HepG2 (cell line): ENCODE data around the gene BPIFB2. TPM values are rescaled to one million over a fixed set of nuclear protein-coding genes. Genes with fewer than 3 reads are reported as not detected.

Experiments used
- CCAR2 ChIP-seq: fragments of 200-400 bp; formaldehyde crosslinking; optimal IDR thresholded peaks from 2 replicates; pipeline ENCODE3; 2018; ENCODE audit warnings: low read depth, mild to moderate bottlenecking, low read length, moderate library complexity
- FIP1L1 ChIP-seq: fragments of 200-400 bp; formaldehyde crosslinking; IDR thresholded peaks from 2 replicates; pipeline ENCODE4 v1.6.1; 2018; ENCODE audit warnings: low read depth, mild to moderate bottlenecking, low read length, moderate library complexity, borderline replicate concordance; ENCODE audit not compliant: insufficient read depth
- GATAD2A ChIP-seq: IDR thresholded peaks from 2 replicates; pipeline ENCODE4 v1.6.1; 2016
- IKZF4 ChIP-seq: sonication (generic); formaldehyde crosslinking; IDR thresholded peaks from 2 replicates; pipeline ENCODE4 v1.5.1; 2020; ENCODE audit warnings: borderline replicate concordance, mild to moderate bottlenecking, low read depth, missing genetic modification reagents; ENCODE audit errors: not compliant biosample characterization
- JARID2 ChIP-seq: sonication (generic); formaldehyde crosslinking; IDR thresholded peaks from 2 replicates; pipeline ENCODE4 v1.8.1; 2023; ENCODE audit warnings: missing genetic modification reagents, inconsistent platforms; ENCODE audit not compliant: insufficient replicate concordance
- MIXL1 ChIP-seq: IDR thresholded peaks from 2 replicates; pipeline ENCODE4 v1.6.1; 2016
- NCOA2 ChIP-seq: sonication (generic); formaldehyde crosslinking; IDR thresholded peaks from 2 replicates; pipeline ENCODE4 v1.8.0; 2022; ENCODE audit warnings: inconsistent platforms
- NFE2 ChIP-seq: sonication (generic); formaldehyde crosslinking; IDR thresholded peaks from 2 replicates; pipeline ENCODE4 v1.4.0; 2020; ENCODE audit warnings: missing genetic modification reagents
- PRMT3 ChIP-seq: sonication (generic); formaldehyde crosslinking; IDR thresholded peaks from 2 replicates; pipeline ENCODE4 v1.8.1; 2022; ENCODE audit warnings: low read depth, mild to moderate bottlenecking, moderate library complexity, missing genetic modification reagents, borderline replicate concordance
- RBM22 ChIP-seq: fragments of 200-400 bp; formaldehyde crosslinking; optimal IDR thresholded peaks from 2 replicates; pipeline ENCODE3; 2017; ENCODE audit warnings: mild to moderate bottlenecking, low read length, moderate library complexity
- RNF219 ChIP-seq: sonication (generic); formaldehyde crosslinking; IDR thresholded peaks from 2 replicates; pipeline ENCODE4 v1.5.0; 2020; ENCODE audit warnings: mild to moderate bottlenecking, missing genetic modification reagents
- SUZ12 ChIP-seq: fragments of 150-350 bp; IDR thresholded peaks from 2 replicates; pipeline ENCODE4 v1.6.1; 2014; ENCODE audit warnings: low read depth, low read length
- ZNF276 ChIP-seq: sonication (generic); formaldehyde crosslinking; IDR thresholded peaks from 2 replicates; pipeline ENCODE4 v1.4.0; 2020; ENCODE audit warnings: mild to moderate bottlenecking, low read depth, missing genetic modification reagents
- ZNF503 ChIP-seq: sonication (generic); formaldehyde crosslinking; IDR thresholded peaks from 2 replicates; pipeline ENCODE4 v1.4.0; 2020; ENCODE audit warnings: missing genetic modification reagents
- ZNF577 ChIP-seq: sonication (generic); formaldehyde crosslinking; IDR thresholded peaks from 2 replicates; pipeline ENCODE4 v1.4.0; 2020; ENCODE audit warnings: mild to moderate bottlenecking, low read depth, missing genetic modification reagents, borderline replicate concordance
- ZNF614 ChIP-seq: IDR thresholded peaks from 2 replicates; pipeline ENCODE4 v1.6.1; 2018; ENCODE audit warnings: missing biosample characterization, missing genetic modification reagents, inconsistent platforms, borderline replicate concordance
- ZNF672 ChIP-seq: sonication (generic); formaldehyde crosslinking; IDR thresholded peaks from 2 replicates; pipeline ENCODE4 v1.8.1; 2022; ENCODE audit warnings: missing genetic modification reagents
- ZNF747 ChIP-seq: sonication (generic); formaldehyde crosslinking; IDR thresholded peaks from 2 replicates; pipeline ENCODE4 v1.8.1; 2023; ENCODE audit warnings: missing genetic modification reagents, mild to moderate bottlenecking, borderline replicate concordance
- ZNF75D ChIP-seq: sonication (generic); formaldehyde crosslinking; IDR thresholded peaks from 2 replicates; pipeline ENCODE4 v1.8.1; 2023; ENCODE audit warnings: missing genetic modification reagents, mild to moderate bottlenecking, borderline replicate concordance
- polyA plus RNA-seq, 8 experiments: library from polyadenylated mRNA; depleted of rRNA in 3 of 8; stranded (reverse) in 7 of 8; unstranded in 1 of 8; fragments of >200 nt; fragmentation: Illumina TruSeq in 4 of 8; extraction: Trizol in 4 of 8; gene quantifications; 2 replicates each; pipeline versions ENCODE4 v1.2.1 to v1.2.3, GENCODE V29; 2011 to 2016; ENCODE audit warnings: low read depth in 4 of 8, missing spikeins in 1 of 8, mixed read lengths in 1 of 8; ENCODE audit not compliant: insufficient read depth in 1 of 8
- total RNA-seq, 5 experiments: library from RNA; depleted of rRNA; stranded (reverse); fragments of >200 nt; fragmentation: Illumina TruSeq; extraction: Trizol; gene quantifications; 2 replicates each; pipeline ENCODE4 v1.2.3, GENCODE V29; 2016; ENCODE audit warnings: low read depth in 1 of 5
- TF ChIP-seq, protein P1 (sequence below): sonication (generic); formaldehyde crosslinking; IDR thresholded peaks from 2 replicates; pipeline ENCODE4 v1.4.0; 2020; ENCODE audit warnings: missing genetic modification reagents
- TF ChIP-seq, protein P2 (sequence below): sonication (generic); formaldehyde crosslinking; IDR thresholded peaks from 2 replicates; pipeline ENCODE4 v1.4.0; 2020; ENCODE audit warnings: missing genetic modification reagents, mild to moderate bottlenecking, borderline replicate concordance

Gene BPIFB2
- total and polyA plus RNA-seq, 2 of the 13 experiments (the other 11 are each of a cell fraction or from before 2014, with no cell fraction given) = 54.5 to 902 TPM

DNA sequence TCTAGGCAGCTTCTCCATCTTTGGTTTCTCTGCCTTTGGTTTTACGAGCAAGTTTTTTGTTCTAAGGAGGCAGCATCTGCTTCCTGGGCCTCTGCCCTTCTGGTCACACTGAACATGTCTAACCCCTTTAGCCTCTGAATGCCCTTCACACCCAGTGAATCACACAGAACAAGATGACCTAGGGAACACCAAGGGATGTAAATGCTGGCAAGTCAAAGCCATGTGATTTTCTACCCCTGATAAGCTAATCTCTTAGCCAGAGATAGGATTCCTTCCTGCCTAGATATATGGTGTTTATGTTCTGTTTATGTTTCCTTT lies 16.7 kb downstream of the BPIFB2 start (continued):
- TF ChIP-seq ZNF503 (CRISPR knock-in tag) (0 out of 2 replicates have a peak, but pooled peaks have one; percentile 15), JARID2 (CRISPR knock-in tag) (peak; percentile 34), SUZ12 (no peak), ZNF577 (CRISPR knock-in tag) (no peak), ZNF75D (no peak), GATAD2A (CRISPR knock-in tag) (no peak), RBM22 (no peak), PRMT3 (CRISPR knock-in tag) (no peak), RNF219 (no peak), CCAR2 (no peak), IKZF4 (CRISPR knock-in tag) (no peak), NFE2 (CRISPR knock-in tag) (no peak), FIP1L1 (no peak), ZNF276 (CRISPR knock-in tag) (no peak), ZNF672 (CRISPR knock-in tag) (no peak), NCOA2 (no peak), ZNF747 (no peak), ZNF614 (CRISPR knock-in tag) (no peak), MIXL1 (no peak)
- TF ChIP-seq, protein P1, sequence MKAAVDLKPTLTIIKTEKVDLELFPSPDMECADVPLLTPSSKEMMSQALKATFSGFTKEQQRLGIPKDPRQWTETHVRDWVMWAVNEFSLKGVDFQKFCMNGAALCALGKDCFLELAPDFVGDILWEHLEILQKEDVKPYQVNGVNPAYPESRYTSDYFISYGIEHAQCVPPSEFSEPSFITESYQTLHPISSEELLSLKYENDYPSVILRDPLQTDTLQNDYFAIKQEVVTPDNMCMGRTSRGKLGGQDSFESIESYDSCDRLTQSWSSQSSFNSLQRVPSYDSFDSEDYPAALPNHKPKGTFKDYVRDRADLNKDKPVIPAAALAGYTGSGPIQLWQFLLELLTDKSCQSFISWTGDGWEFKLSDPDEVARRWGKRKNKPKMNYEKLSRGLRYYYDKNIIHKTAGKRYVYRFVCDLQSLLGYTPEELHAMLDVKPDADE (CRISPR knock-in tag) = no peak
- TF ChIP-seq, protein P2, sequence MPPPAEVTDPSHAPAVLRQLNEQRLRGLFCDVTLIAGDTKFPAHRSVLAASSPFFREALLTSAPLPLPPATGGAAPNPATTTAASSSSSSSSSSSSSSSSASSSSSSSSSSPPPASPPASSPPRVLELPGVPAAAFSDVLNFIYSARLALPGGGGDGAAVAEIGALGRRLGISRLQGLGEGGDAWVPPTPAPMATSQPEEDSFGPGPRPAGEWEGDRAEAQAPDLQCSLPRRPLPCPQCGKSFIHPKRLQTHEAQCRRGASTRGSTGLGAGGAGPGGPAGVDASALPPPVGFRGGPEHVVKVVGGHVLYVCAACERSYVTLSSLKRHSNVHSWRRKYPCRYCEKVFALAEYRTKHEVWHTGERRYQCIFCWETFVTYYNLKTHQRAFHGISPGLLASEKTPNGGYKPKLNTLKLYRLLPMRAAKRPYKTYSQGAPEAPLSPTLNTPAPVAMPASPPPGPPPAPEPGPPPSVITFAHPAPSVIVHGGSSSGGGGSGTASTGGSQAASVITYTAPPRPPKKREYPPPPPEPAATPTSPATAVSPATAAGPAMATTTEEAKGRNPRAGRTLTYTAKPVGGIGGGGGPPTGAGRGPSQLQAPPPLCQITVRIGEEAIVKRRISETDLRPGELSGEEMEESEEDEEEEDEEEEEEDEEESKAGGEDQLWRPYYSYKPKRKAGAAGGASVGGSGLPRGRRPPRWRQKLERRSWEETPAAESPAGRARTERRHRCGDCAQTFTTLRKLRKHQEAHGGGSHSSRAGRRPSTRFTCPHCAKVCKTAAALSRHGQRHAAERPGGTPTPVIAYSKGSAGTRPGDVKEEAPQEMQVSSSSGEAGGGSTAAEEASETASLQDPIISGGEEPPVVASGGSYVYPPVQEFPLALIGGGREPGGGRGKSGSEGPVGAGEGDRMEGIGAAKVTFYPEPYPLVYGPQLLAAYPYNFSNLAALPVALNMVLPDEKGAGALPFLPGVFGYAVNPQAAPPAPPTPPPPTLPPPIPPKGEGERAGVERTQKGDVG (CRISPR knock-in tag) = no peak
